ENCODE measurements around the gene DAB2. TPM values are rescaled to one million over a fixed set of nuclear protein-coding genes. Genes with fewer than 3 reads are reported as not detected.
A peak's percentile ranks its signal among the peaks of the same experiment; 100 is the strongest.
"Not testable (repeated sequence)": the region's sequence is repeated elsewhere in the genome, so short reads cannot be mapped to it uniquely, and the experiment has no call there.

The DAB2 gene
- total and polyA plus RNA-seq, 7 donors, result 4.1 to 37.1 (median 13.5) TPM

DNA sequence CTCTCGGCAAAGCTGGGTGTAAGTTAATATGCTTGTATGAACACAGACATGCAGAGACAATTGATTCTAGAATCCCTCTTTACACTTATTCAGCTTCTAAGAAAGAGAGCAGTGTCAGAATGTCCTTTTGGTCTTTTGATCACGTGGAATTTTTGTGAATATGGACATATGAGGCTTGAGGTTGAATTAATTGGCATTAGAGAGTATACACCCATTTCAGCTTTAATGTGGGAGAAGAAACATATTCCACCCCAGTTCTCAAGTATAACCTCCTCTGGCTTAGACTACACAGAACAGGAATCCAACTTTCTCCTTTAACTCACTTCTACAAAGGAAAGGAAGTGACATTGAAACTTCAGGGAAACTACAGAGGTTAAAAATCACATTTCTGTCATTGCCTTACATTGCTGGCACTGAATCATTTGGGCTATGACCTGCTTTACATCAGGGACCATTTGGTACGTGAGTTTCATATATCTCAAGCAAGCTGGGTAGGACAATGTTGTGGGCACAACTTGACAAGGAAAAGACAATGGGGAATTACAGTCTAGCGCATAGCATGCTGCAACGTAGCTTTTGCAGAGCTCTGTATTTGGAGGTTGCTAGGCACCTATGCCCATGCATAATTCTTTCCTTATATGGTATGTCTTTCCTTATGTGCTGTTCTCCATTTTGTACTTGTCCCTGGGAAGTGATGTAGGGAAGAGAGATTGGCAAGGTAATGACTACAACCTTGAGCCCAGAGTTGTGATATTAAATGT is 19.5 kb downstream of the DAB2 start:
- 45 to 60% (median 49%) methylated on average over 5 of the region's 5 CpGs for WGBS, 3 donors
- Histone ChIP-seq H3K4me1 (peaks cover 15% of the 10 kb centered on the region), H3K27me3 (ENCODE audit: insufficient read depth in 3 of 3, low read length in 2 of 3) (no peaks in the 10 kb centered on the region), H3K27ac (no peak overlapping the region), H3K4me3 (no peak overlapping the region), H3K36me3 (ENCODE audit: insufficient read depth in 1 of 2, low read depth in 1 of 2) (no peaks in the 10 kb centered on the region), H3K9me3 (no peaks in the 10 kb centered on the region)
- no peak for TF ChIP-seq CTCF (IDR thresholded peaks at IDR 0.05)
- DNase-seq (no peak), ATAC-seq (no peak)
- intact Hi-C loops (cut with DNase I), result no loop called here

DNA sequence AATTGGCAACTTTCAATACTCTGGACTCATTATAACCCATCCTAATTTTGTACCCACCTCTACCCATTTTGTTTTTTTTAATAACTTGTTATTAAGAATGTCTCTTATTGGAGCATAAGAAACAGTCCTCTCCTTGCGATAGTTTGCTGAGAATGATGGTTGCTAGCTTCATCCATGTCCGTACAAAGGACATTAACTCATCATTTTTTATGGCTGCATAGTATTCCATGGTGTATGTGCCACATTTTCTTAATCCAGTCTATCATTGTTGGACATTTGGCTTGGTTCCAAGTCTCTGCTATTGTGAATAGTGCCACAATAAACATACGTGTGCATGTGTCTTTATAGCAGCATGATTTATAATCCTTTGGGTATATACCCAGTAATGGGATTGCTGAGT is 21.0 kb downstream of the DAB2 start:
- H3K4me3 ChIP-seq; H3K27me3 ChIP-seq (ENCODE audit: insufficient read depth in 3 of 3, low read length in 2 of 3); DNase-seq; H3K27ac ChIP-seq; H3K36me3 ChIP-seq (ENCODE audit: insufficient read depth in 1 of 2, low read depth in 1 of 2); H3K9me3 ChIP-seq; ATAC-seq; intact Hi-C loops (cut with DNase I): not testable (repeated sequence)
- WGBS, 3 donors, result 81 to 92% (median 86%) methylated on average over 3 of the region's 3 CpGs
- peaks cover 20% of the 10 kb centered on the region for H3K4me1 ChIP-seq

- H3K4me1 ChIP-seq, result peaks cover 22% of the 10 kb centered on the region
- ATAC-seq; DNase-seq; H3K4me3 ChIP-seq; intact Hi-C loops (cut with DNase I); H3K9me3 ChIP-seq; H3K36me3 ChIP-seq (ENCODE audit: insufficient read depth in 1 of 2, low read depth in 1 of 2); H3K27me3 ChIP-seq (ENCODE audit: insufficient read depth in 3 of 3, low read length in 2 of 3); H3K27ac ChIP-seq: not testable (repeated sequence)
Measured at GRCh38 chr5:39402140-39402539, 22.6 kb downstream of the DAB2 start.

- TF ChIP-seq CTCF (IDR thresholded peaks at IDR 0.05), result no peak
- WGBS, 3 donors, result 59 to 69% (median 65%) methylated on average over 5 of the region's 5 CpGs
- ATAC-seq (no peak), DNase-seq (no peak)
- H3K36me3 ChIP-seq (ENCODE audit: insufficient read depth in 1 of 2, low read depth in 1 of 2), result no peaks in the 10 kb centered on the region
- peak overlapping the region; percentile 75 for H3K27ac ChIP-seq
- H3K4me3 ChIP-seq, result no peak overlapping the region
- no peaks in the 10 kb centered on the region for H3K9me3 ChIP-seq
- no peaks in the 10 kb centered on the region for H3K27me3 ChIP-seq (ENCODE audit: insufficient read depth in 3 of 3, low read length in 2 of 3)
- intact Hi-C loops (cut with DNase I), result no loop called here
- H3K4me1 ChIP-seq, result peaks cover 22% of the 10 kb centered on the region
Measured at GRCh38 chr5:39400713-39401578, 23.8 kb downstream of the DAB2 start.

DNA sequence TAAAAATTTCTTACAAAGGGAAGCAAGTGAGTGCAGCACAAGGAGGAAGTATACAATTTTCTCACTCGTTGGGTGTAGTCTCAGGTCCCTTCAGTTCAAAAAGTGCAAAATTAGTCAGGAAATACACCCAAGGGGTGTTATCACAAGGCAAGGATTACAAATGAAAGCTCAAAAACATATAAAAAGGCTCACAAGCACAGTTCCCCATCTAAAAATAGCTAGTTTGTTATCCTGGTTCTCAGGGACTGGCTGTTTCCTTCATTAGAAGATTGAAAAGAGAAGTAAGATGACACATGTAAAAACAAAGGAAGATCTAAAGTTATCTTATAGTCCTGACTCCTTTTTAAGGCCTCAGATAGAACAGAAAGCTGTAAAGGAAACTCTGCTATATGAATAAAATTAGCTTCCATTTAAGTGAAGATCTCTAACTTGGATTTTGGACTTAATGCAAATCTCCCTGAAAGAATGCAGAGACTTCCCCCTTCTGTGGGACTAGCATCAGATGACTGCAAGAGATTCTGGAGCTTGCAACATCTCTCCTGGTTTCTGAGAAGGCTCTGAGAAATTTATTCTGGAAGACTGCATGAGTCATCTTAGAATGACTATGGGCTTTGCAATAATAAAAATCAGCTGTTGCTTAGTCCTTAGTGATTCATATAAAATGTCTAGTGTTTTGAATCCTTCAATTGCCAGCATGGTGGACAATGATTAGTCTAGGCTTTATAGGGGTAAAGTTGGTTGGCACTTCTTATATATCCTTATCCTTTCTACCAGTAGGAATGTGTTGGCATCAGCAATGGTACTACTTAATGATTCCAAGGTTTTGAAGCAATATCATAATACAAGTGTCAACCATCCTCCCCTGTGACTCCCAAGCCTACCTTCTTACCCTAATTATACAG is 25.4 kb downstream of the DAB2 start:
- H3K4me3 ChIP-seq, result no peak overlapping the region
- H3K36me3 ChIP-seq (ENCODE audit: insufficient read depth in 1 of 2, low read depth in 1 of 2), result no peaks in the 10 kb centered on the region
- WGBS, 3 donors, result 62 to 78% (median 64%) methylated on average over 1 of the region's 1 CpG
- H3K9me3 ChIP-seq, result no peaks in the 10 kb centered on the region
- TF ChIP-seq CTCF (IDR thresholded peaks at IDR 0.05), result no peak
- intact Hi-C loops (cut with DNase I), result no loop called here
- H3K27ac ChIP-seq, result peak overlapping the region; percentile 75
- ATAC-seq (peak; percentile 84 to 90 (median 88)), DNase-seq (no peak)
- no peaks in the 10 kb centered on the region for H3K27me3 ChIP-seq (ENCODE audit: insufficient read depth in 3 of 3, low read length in 2 of 3)
- peaks cover 30% of the 10 kb centered on the region for H3K4me1 ChIP-seq

All from psoas muscle (tissue), 8 donors.